Central memory CD8-positive, alpha-beta T cell (primary cell): Measurements from ENCODE around the gene SDF2.
"Not testable (repeated sequence)": the region's sequence is repeated elsewhere in the genome, so short reads cannot be mapped to it uniquely, and the experiment has no call there.

ENCODE experiments used
- ATAC-seq: fragments of 150-1000 bp; cut with Tn5 transposase; replicated peaks from 2 replicates; pipeline ENCODE4 v1.10.0; 2022; ENCODE audit warnings: mild to moderate bottlenecking, moderate FRiP score, moderate number of reproducible peaks; ENCODE audit not compliant: poor library complexity, severe bottlenecking; ENCODE audit errors: extremely low read depth
- DNase-seq, 2 donors: peaks; one replicate each; pipeline ENCODE4 v3.0.0; 2021; ENCODE audit warnings: low spot score in 2 of 2
- H3K27ac Mint-ChIP-seq: one replicate; pipeline ENCODE4 v1.8.0; 2022; ENCODE audit warnings: low read depth, mild to moderate bottlenecking, moderate library complexity, mixed read lengths
- H3K27me3 Mint-ChIP-seq: one replicate; pipeline ENCODE4 v1.8.0; 2022; ENCODE audit warnings: mixed read lengths
- H3K36me3 Mint-ChIP-seq: one replicate; pipeline ENCODE4 v1.8.0; 2022; ENCODE audit warnings: mild to moderate bottlenecking, moderate library complexity, mixed read lengths; ENCODE audit not compliant: insufficient read depth
- H3K4me1 Mint-ChIP-seq: one replicate; pipeline ENCODE4 v1.8.0; 2022; ENCODE audit warnings: mixed read lengths
- H3K4me3 Mint-ChIP-seq: one replicate; pipeline ENCODE4 v1.8.0; 2022; ENCODE audit warnings: mild to moderate bottlenecking, moderate library complexity, mixed read lengths
- H3K9me3 Mint-ChIP-seq: one replicate; pipeline ENCODE4 v1.8.0; 2022; ENCODE audit warnings: mixed read lengths

Gene SDF2

DNA sequence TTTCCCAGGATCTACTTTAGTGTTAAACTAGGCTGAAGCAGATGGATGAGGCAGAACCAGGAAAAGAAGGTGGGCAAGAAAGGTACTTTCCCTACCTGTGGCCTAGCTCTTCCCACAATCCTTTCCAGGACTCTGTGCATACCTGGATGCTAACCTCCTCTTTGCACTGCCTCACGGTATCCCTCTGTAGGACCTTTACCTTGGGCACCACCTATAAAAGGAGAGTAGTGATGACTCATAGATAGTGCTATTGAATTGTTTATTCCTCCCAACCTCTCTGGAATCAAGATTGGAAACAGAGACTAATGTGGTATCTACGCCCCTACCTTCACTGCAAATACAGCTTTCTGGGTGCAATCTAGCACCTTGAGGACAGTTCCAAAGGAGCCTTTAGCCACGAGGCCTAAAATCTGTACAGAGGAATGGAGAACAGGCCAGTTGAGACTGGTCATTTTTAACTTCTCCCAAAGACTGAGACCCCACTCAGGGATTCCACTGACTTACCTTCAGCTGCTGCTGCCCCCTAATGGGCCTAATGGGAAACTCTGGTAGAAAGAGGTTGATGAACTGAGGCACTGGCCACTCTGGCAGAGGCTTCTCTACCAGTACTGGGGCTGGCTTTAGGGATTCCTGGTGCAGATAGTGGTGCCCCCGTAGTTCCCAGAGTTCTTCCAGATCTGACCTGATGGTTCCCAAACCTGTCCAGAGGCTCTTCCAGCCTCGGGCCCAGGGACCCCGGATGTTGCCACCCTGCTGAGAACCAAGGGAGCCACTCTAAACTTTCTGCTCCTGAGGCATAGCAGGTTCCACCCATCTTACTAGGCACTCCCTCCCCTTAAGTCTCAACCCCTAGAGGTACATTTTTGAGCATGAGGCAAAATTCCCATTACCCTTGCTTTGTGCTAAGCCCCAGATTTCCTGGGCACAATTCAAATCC, 48.5 kb downstream of the SDF2 start:
- no peak overlapping the region for H3K27ac Mint-ChIP-seq
- no peaks in the 10 kb centered on the region for H3K4me1 Mint-ChIP-seq
- no peak overlapping the region for H3K4me3 Mint-ChIP-seq
- DNase-seq (no peak), ATAC-seq (no peak)
- peaks cover 35% of the 10 kb centered on the region for H3K36me3 Mint-ChIP-seq
- no peaks in the 10 kb centered on the region for H3K27me3 Mint-ChIP-seq
- no peaks in the 10 kb centered on the region for H3K9me3 Mint-ChIP-seq

DNA sequence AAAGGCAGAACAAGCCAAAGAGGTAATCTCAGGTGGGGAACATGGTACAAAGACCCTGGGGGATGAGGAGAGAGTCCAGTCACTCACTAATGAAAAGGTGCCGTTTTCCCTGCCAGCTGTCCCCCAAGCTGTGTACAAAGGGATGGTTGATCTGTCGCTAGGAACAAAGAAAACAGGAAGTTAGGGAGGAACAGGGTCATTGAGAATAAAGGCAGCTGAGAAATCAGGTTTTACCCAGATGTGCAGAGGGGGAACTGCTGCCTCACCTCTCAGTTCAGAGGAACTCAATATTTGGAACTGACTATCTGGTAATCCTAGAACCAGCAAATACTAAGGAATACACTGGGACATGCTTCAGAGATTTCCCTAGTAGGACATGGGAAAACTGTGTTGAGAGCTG, 49.2 kb downstream of the SDF2 start:
- no peak overlapping the region for H3K4me3 Mint-ChIP-seq
- no peaks in the 10 kb centered on the region for H3K9me3 Mint-ChIP-seq
- ATAC-seq, result no peak
- peaks cover 28% of the 10 kb centered on the region for H3K36me3 Mint-ChIP-seq
- H3K27ac Mint-ChIP-seq, result peak overlapping the region; percentile 47
- DNase-seq, result no peak
- H3K4me1 Mint-ChIP-seq, result no peaks in the 10 kb centered on the region
- H3K27me3 Mint-ChIP-seq, result no peaks in the 10 kb centered on the region

DNA sequence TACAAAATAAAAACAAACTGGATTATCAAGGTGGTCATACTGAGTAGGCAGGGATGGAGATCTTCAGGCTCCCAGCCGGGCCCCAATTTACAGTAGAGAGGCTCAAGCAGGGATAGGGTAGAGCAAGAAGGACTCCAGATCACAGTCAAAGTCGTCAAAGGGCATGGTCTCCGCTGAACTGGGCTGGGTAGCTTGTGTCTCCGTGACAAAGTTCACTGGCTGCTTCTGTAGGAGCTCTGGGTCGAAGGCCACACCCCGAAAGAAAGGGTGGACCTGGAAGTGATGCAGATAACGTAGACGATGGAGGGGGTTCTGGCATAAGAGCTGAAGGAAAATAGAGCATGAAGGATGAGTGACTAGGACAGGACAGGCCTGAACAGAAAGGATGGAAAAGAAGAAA, 51.3 kb downstream of the SDF2 start:
- H3K4me3 Mint-ChIP-seq, result no peak overlapping the region
- DNase-seq, result no peak
- peak overlapping the region; percentile 4 for H3K27ac Mint-ChIP-seq

DNA sequence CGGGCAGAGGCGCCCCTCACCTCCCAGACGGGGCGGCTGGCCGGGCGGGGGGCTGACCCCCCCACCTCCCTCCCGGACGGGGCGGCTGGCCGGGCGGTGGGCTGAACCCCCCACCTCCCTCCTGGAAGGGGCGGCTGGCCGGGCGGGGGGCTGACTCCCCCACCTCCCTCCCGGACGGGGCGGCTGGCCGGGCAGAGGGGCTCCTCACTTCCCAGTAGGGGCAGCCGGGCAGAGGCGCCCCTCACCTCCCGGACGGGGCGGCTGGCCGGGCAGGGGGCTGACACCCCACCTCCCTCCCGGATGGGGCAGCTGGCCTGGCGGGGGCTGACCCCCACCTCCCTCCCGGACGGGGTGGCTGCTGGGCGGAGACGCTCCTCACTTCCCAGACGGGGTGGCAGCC, 57.7 kb downstream of the SDF2 start:
- H3K27me3 Mint-ChIP-seq, ATAC-seq, H3K9me3 Mint-ChIP-seq, H3K4me3 Mint-ChIP-seq, H3K27ac Mint-ChIP-seq, DNase-seq, H3K4me1 Mint-ChIP-seq: not testable (repeated sequence)
- peaks cover 10% of the 10 kb centered on the region for H3K36me3 Mint-ChIP-seq

More for the DNA sequence above, 51.3 kb downstream of the SDF2 start:
- Mint-ChIP-seq H3K27me3 (no peaks in the 10 kb centered on the region), H3K36me3 (peaks cover 10% of the 10 kb centered on the region), H3K9me3 (no peaks in the 10 kb centered on the region), H3K4me1 (no peaks in the 10 kb centered on the region)
- ATAC-seq, result no peak

DNA sequence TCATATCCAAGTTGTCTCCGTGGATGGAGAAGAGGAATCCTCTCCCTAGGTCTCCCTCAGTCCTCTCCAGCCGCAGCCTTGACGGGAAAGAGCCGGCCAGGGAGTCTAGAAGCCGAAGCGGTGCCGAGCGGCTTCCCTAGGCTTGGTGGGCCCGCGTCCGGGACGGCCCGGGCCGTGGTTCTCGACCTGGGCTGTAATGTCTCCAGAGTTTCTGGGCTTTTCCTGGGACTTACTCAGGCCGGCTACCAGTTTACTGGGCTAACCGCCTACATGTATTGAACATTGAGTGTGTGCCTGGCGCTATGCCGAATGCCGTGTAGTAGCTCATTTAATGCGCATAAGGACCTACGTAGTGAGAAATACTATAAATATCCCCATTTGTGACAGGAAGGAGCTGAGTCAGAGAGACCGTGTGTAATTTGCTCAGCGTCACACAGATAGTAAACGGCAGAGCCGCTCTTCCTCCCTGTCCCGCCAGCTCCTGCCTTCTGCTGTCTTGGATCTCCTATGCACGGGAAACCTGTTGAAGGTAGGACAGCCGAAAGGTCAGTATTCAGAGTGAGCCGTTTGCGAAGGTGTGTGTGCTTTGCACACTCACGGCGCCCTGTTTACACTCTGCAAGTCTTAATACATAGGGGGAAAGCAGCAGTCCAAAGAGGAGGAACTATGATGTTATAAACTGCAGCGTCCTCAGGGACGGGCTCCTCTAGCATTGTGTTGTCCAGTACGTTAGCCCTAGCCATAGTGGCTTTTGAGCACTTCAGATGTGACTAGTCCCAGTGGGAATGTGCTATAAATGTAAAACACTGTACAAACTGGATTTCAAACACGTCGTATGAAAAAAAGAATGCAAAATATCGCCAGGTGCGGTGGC, 62.2 kb downstream of the SDF2 start:
- Mint-ChIP-seq H3K27me3 (no peaks in the 10 kb centered on the region), H3K9me3 (no peaks in the 10 kb centered on the region), H3K4me1 (peaks cover 25% of the 10 kb centered on the region), H3K27ac (peak overlapping the region; percentile 95), H3K4me3 (peak overlapping the region; percentile 90), H3K36me3 (peaks cover 14% of the 10 kb centered on the region)
- DNase-seq, result peak in 1 of 2 donors; percentile 63
- ATAC-seq, result peak; percentile 75

DNA sequence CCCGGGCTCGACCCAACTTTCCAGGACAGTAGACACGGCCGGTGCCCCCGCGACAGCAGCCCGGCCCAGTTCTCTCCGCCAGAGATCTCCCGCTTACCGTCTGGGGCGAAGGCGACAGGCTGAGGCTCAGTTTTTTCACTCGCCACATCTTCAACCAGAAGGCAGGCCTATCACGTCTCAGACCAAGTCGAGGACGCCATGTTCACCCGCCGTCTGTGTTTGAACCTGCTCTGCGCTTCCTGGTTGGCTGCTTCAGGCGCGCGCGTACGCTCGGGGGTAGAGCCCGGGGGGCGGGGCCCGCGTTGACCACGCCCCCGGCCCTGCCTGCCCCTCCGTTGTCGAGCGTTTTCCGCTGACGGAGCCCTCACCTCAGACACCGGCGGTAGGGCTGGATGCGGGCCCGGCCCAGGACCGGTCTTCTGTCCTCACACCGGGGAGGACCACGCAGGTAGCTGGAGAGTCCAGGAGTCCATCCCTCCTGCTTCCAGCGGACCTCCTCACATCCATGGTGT, 62.9 kb downstream of the SDF2 start, which contains the start of gene SPAG5:
TSS of gene SPAG5 (minus strand) at position 227 of the 512 bp plus-strand sequence. CDS start at position 148, 79 bp downstream.
- Mint-ChIP-seq H3K9me3 (no peaks in the 10 kb centered on the region), H3K36me3 (peaks cover 14% of the 10 kb centered on the region), H3K4me1 (peaks cover 25% of the 10 kb centered on the region), H3K4me3 (peak within 1 kb of the TSS; percentile 90), H3K27ac (peak within 1 kb of the TSS; percentile 95), H3K27me3 (no peaks in the 10 kb centered on the region)
- peak; percentile 89 for ATAC-seq
- DNase-seq, result peak; percentile 93 to 94

DNA sequence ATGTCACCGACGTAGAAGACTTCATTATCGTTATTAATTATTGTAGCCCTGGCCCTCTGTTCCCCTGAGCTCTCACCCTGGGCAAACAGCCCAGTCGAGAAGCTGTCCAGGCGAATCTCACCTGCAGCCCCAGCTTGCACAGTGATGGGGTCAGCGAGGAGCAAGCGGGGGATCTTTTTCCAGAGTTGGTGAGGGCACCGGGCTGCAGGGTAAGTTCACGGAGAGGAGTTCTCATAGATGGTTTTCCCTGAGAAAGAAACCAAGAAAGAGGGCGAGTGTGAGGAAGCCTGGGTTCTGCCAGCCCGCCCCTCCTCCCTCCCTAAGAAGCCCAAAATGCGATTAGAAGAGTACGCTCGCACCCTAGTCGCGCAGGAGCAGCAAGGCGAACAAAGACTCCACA, 63.3 kb downstream of the SDF2 start:
- H3K4me3 Mint-ChIP-seq, result peak overlapping the region; percentile 90
- H3K9me3 Mint-ChIP-seq, result no peaks in the 10 kb centered on the region
- no peaks in the 10 kb centered on the region for H3K27me3 Mint-ChIP-seq
- peaks cover 14% of the 10 kb centered on the region for H3K36me3 Mint-ChIP-seq
- DNase-seq (no peak), ATAC-seq (no peak)
- H3K4me1 Mint-ChIP-seq, result peaks cover 25% of the 10 kb centered on the region
- H3K27ac Mint-ChIP-seq, result peak overlapping the region; percentile 95
